GM18507 (cell line): ENCODE data around the gene PPIH.
"Not testable (repeated sequence)": the region's sequence is repeated elsewhere in the genome, so short reads cannot be mapped to it uniquely, and the experiment has no call there.

Source experiments
- DNase-seq: peaks from one replicate; pipeline ENCODE4 v3.0.0; 2011; ENCODE audit warnings: low read depth; ENCODE audit not compliant: insufficient read length; ENCODE audit errors: extremely low spot score
- FAIRE-seq: peaks from 2 replicates; lab custom pipeline; 2011; peaks lifted over from hg19 to GRCh38; lab: Jason Lieb, UNC

Gene PPIH

GRCh38 chr1:42722403-42722802, 64.2 kb downstream of the PPIH start:
- not testable (repeated sequence) for DNase-seq, FAIRE-seq

GRCh38 chr1:42723511-42723910, 65.3 kb downstream of the PPIH start:
- FAIRE-seq, result no peak
- DNase-seq, result no peak

- not testable (repeated sequence) for FAIRE-seq, DNase-seq
These were observed 67.6 kb downstream of the PPIH start for GRCh38 chr1:42725820-42726219.
